OCI-LY7 (cell line): ENCODE results near the gene ANKRD36C. TPM values are rescaled to one million over a fixed set of nuclear protein-coding genes. Genes with fewer than 3 reads are reported as not detected.
A peak's percentile ranks its signal among the peaks of the same experiment; 100 is the strongest.
"Not testable (repeated sequence)": the region's sequence is repeated elsewhere in the genome, so short reads cannot be mapped to it uniquely, and the experiment has no call there.

Experiments used
- BruUV-seq: library from RNA; stranded (reverse); fragments of 400-500 nt; replicated peaks from 2 replicates; lab custom pipeline; 2021; lab: Mats Ljungman, UMichigan
- CTCF ChIA-PET: fragments of 300-600 bp; sonication (Branson Sonifier 250); formaldehyde crosslinking; loops from one replicate; lab custom pipeline; 2022; ENCODE audit warnings: antibody characterized with exemption; ENCODE audit not compliant: unreplicated experiment; lab: Charles Lee
- POLR2A ChIA-PET: fragments of 300-600 bp; sonication (Branson Sonifier 250); formaldehyde crosslinking; loops from one replicate; lab custom pipeline; 2022; ENCODE audit warnings: antibody characterized with exemption; lab: Charles Lee
- DNase-seq: peaks from one replicate; pipeline ENCODE4 v3.0.0-alpha.2; 2015; ENCODE audit warnings: low spot score
- H2AFZ ChIP-seq: fragments of 200-600 bp; sonication (generic), shearing (Covaris generic); 2 replicates; pipeline ENCODE4 v1.6.1; 2014; ENCODE audit warnings: mild to moderate bottlenecking, antibody characterized with exemption, low read length, moderate library complexity
- H3K27ac ChIP-seq: fragments of 200-600 bp; sonication (generic); 2 replicates; pipeline ENCODE4 v1.5.1; 2014; ENCODE audit warnings: mixed run types, low read depth, mild to moderate bottlenecking, moderate library complexity, low read length, inconsistent platforms; ENCODE audit not compliant: poor library complexity, severe bottlenecking
- H3K36me3 ChIP-seq: fragments of 200-600 bp; sonication (generic); 2 replicates; pipeline ENCODE4 v1.6.1; 2014; ENCODE audit warnings: mild to moderate bottlenecking, antibody characterized with exemption, low read length, moderate library complexity, mixed read lengths; ENCODE audit not compliant: insufficient read depth
- H3K4me1 ChIP-seq: fragments of 200-600 bp; sonication (generic); 2 replicates; pipeline ENCODE4 v1.5.1; 2014; ENCODE audit warnings: mild to moderate bottlenecking, low read length; ENCODE audit not compliant: insufficient read depth, poor library complexity, severe bottlenecking
- H3K4me2 ChIP-seq: fragments of 200-600 bp; sonication (generic); 2 replicates; pipeline ENCODE4 v1.6.1; 2014; ENCODE audit warnings: mild to moderate bottlenecking, low read length
- H3K4me3 ChIP-seq: fragments of 200-600 bp; sonication (generic); 2 replicates; pipeline ENCODE4 v1.5.1; 2014; ENCODE audit warnings: mild to moderate bottlenecking, low read depth, low read length; ENCODE audit not compliant: poor library complexity, severe bottlenecking
- H3K79me2 ChIP-seq: fragments of 200-600 bp; sonication (generic); 2 replicates; pipeline ENCODE4 v1.6.1; 2016; ENCODE audit warnings: low read depth, mild to moderate bottlenecking, low read length, moderate library complexity, mixed read lengths; ENCODE audit not compliant: insufficient read depth
- H3K9me2 ChIP-seq: fragments of 200-600 bp; sonication (generic); 2 replicates; pipeline ENCODE4 v1.6.1; 2016; ENCODE audit warnings: mild to moderate bottlenecking, low read length, mixed read lengths; ENCODE audit not compliant: insufficient read depth
- H3K9me3 ChIP-seq: fragments of 200-600 bp; sonication (generic); 2 replicates; pipeline ENCODE4 v1.6.1; 2014; ENCODE audit warnings: mild to moderate bottlenecking, mixed run types, low read length, mixed read lengths
- H4K20me1 ChIP-seq: fragments of 200-600 bp; sonication (generic); 2 replicates; pipeline ENCODE4 v1.6.1; 2014; ENCODE audit warnings: mild to moderate bottlenecking, antibody characterized with exemption, low read length, moderate library complexity, mixed read lengths; ENCODE audit not compliant: insufficient read depth
- intact Hi-C: fragments of 100-400 bp; cut with micrococcal nuclease; formaldehyde crosslinking; loops from one replicate; pipeline ENCODE4 v1.10.0; 2022; ENCODE audit not compliant: unreplicated experiment
- total RNA-seq, 2 experiments: library from RNA; depleted of rRNA in 1 of 2; stranded (reverse); fragments of >200 nt in 1 of 2; shearing (Covaris generic) in 1 of 2; gene quantifications; 2 replicates each; pipeline ENCODE4 v1.2.3, GENCODE V29; 2014 to 2022
- TF ChIP-seq, protein P1 (sequence below): fragments of 200-600 bp; sonication (generic); conservative IDR thresholded peaks from 2 replicates; pipeline ENCODE4 v1.5.1; 2014; ENCODE audit warnings: mild to moderate bottlenecking, antibody characterized with exemption, low read length, moderate library complexity, mixed read lengths

The ANKRD36C gene
- total RNA-seq, 2 experiments from 2014 or later: 87.8 to 99.2 TPM

DNA sequence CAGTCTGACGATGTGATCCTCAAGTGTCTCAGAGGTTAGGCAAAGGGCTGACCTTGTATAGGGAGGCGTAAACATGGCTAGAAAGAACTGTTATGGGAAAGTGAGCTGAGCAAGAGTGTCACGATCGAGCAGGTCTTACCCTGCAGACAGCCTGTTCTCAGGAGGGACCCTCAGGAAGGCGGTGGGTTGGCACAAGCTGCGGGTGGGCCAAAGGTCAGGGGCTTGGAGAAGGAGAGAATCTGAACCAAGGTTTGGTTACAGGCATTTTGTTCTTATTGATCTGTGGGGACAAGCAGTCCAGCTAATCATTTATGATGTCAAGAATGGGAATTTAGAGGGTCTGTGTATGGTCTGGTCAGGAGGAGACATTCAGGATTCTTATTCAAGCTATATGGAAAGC, 16.4 kb upstream of the ANKRD36C start:
- H4K20me1 ChIP-seq, H3K4me3 ChIP-seq, H3K4me2 ChIP-seq, H3K9me2 ChIP-seq, H3K79me2 ChIP-seq, intact Hi-C loops, H3K36me3 ChIP-seq, CTCF ChIA-PET, DNase-seq, POLR2A ChIA-PET, H3K27ac ChIP-seq, H2AFZ ChIP-seq, H3K4me1 ChIP-seq, H3K9me3 ChIP-seq, BruUV-seq: not testable (repeated sequence)

DNA sequence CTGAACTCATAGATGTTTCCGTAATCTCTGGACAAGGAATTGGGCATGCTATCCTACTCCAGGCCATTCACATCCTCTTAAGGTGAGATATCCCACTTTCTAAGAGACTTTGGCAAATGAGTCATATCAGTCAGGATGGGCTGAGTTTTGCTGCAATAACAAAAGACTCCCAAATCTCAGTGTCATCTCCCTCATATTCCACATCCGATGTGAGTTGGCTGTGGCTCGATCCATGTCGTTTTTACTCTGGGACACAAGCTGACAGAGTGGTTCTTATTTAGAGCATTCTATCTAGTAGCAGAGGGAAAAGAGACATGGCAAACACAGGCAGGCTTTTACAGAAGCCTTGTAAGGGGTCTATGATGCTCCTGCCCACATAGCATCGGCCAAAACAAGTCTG, 14.6 kb upstream of the ANKRD36C start:
- H4K20me1 ChIP-seq, H3K79me2 ChIP-seq, intact Hi-C loops, BruUV-seq, H3K27ac ChIP-seq, POLR2A ChIA-PET, H3K4me1 ChIP-seq, DNase-seq, H3K4me2 ChIP-seq, H2AFZ ChIP-seq, H3K36me3 ChIP-seq, CTCF ChIA-PET, H3K9me2 ChIP-seq, H3K9me3 ChIP-seq, H3K4me3 ChIP-seq: not testable (repeated sequence)

DNA sequence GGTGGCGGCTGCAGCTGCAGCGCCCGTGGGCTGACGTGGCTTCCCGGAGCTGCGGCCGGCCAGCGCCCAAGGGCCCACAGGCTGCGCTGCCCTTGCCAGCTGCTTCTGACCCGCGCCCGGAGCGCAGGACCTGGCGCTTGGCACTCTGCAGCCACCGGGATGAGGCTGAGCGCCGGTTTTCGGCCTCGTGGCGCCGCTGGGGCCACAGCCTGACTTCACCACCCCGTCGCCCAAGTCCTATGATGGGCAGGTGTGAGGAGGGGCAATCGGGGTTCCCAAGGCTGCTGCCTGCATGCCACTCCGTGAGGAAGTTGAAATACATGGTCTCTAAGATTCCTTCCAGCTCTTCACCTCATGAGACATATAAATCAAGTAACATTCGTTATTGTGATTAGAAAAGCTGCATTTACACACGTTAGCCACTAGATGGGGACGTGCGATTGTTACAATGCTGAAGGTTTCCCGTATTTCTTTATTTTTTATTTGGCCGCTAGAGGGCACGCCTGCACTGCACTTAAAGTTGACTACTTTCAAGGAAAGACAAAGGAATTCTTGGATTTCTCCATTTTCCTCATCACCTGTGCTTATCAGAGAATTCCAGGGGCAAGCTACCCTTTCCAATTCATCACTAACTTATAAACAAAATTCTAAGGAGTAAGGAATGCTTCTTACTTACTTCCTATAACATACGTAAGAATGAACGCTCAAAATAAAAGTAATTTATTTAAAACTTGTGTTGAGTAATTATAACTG, 1.1 kb upstream of the ANKRD36C start:
- H3K9me2 ChIP-seq, H3K4me1 ChIP-seq, BruUV-seq, H3K9me3 ChIP-seq, H4K20me1 ChIP-seq, H3K36me3 ChIP-seq, POLR2A ChIA-PET: not testable (repeated sequence)
- Histone ChIP-seq H2AFZ (peak overlapping the region; percentile 99), H3K27ac (peak overlapping the region; percentile 87), H3K4me2 (peak overlapping the region; percentile 100), H3K4me3 (peak overlapping the region; percentile 73), H3K79me2 (peaks cover 13% of the 10 kb centered on the region)
- peak; percentile 72 for DNase-seq
- intact Hi-C loops: loop anchor here (2.0 kb wide), 2 partner anchors 124 to 182 kb away; partner anchors contain the start of gene ADRA2B
- CTCF ChIA-PET: interaction anchor here (0.6 to 1.1 kb wide), 4 partner anchors 17 to 272 kb away, joined by 3 to 4 read pairs (median 3); no protein-coding TSS in a partner anchor
- TF ChIP-seq, protein P1, sequence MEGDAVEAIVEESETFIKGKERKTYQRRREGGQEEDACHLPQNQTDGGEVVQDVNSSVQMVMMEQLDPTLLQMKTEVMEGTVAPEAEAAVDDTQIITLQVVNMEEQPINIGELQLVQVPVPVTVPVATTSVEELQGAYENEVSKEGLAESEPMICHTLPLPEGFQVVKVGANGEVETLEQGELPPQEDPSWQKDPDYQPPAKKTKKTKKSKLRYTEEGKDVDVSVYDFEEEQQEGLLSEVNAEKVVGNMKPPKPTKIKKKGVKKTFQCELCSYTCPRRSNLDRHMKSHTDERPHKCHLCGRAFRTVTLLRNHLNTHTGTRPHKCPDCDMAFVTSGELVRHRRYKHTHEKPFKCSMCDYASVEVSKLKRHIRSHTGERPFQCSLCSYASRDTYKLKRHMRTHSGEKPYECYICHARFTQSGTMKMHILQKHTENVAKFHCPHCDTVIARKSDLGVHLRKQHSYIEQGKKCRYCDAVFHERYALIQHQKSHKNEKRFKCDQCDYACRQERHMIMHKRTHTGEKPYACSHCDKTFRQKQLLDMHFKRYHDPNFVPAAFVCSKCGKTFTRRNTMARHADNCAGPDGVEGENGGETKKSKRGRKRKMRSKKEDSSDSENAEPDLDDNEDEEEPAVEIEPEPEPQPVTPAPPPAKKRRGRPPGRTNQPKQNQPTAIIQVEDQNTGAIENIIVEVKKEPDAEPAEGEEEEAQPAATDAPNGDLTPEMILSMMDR: peak; percentile 84

DNA sequence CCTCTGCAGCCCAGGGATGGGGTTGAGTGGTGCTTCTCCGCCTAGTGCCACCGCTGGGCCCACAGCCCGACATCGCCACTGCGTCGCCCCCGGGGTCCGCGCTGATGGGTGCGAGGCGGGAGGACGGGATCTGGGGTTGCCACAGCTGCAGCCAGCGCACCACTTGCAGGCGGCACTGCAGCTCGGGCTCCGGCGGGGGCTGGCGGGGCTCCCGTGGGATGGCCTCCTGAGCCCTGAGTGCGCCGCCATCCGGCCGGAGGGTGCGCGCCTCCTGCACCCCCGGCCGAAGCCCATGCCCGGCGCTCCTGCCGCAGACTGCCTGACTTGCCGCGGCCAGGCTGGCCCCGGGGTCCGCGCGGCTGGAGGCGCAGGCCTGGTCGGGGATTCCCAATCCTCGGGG, 478 bp upstream of the ANKRD36C start:
- BruUV-seq: not testable (repeated sequence)

DNA sequence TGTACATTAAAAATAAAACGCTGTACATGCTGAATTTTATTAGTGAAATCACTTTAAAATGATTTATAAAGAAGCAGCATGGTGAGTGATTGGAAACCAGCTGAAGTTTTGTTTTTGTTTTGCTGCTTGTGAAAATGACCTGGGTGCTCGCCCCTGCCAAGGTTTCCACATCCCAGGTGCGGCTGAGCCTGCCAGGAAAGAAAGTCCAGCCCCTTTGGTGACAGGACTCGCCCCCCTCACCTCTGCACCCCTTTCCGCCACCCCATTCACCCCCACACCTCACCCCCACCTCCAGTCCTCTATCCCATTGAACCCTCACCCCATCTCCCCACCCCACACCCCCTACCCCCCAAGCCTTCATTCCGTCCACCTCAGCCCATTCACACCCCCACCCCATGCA, 740 bp downstream of the ANKRD36C start:
- H3K9me2 ChIP-seq, POLR2A ChIA-PET, DNase-seq, BruUV-seq, H4K20me1 ChIP-seq, CTCF ChIA-PET, H3K27ac ChIP-seq, intact Hi-C loops, H3K36me3 ChIP-seq, H3K9me3 ChIP-seq, H2AFZ ChIP-seq, H3K4me1 ChIP-seq: not testable (repeated sequence)
- peaks cover 13% of the 10 kb centered on the region for H3K79me2 ChIP-seq
- H3K4me2 ChIP-seq: peak overlapping the region; percentile 53
- H3K4me3 ChIP-seq: peak overlapping the region; percentile 73

More for the DNA sequence above, 478 bp upstream of the ANKRD36C start:
- H4K20me1 ChIP-seq, H3K9me3 ChIP-seq, POLR2A ChIA-PET, H3K36me3 ChIP-seq, DNase-seq, H3K9me2 ChIP-seq, H3K4me1 ChIP-seq: not testable (repeated sequence)
- intact Hi-C loops: loop anchor here (2.0 kb wide), 2 partner anchors 125 to 183 kb away; partner anchors contain the start of gene ADRA2B
- Histone ChIP-seq H3K27ac (peak overlapping the region; percentile 87), H2AFZ (peak overlapping the region; percentile 99; the same call in 1 of the 2 replicates), H3K4me2 (peak overlapping the region; percentile 100), H3K79me2 (peaks cover 13% of the 10 kb centered on the region), H3K4me3 (peak overlapping the region; percentile 73)
- CTCF ChIA-PET: interaction anchor here (0.6 to 1.1 kb wide), 4 partner anchors 18 to 273 kb away, joined by 3 to 4 read pairs (median 3); no protein-coding TSS in a partner anchor
